Measurements from ENCODE around the gene PDIA4. TPM values are rescaled to one million over a fixed set of nuclear protein-coding genes. Genes with fewer than 3 reads are reported as not detected.
"Not testable (repeated sequence)": the region's sequence is repeated elsewhere in the genome, so short reads cannot be mapped to it uniquely, and the experiment has no call there.

Gene PDIA4
- total RNA-seq, 4 donors from 2014 or later = 33.2 to 58.1 (median 42.8) TPM

- Histone ChIP-seq H3K27ac (replicated peaks in 1 of 4) (no peak overlapping the region), H3K4me3 (no peak overlapping the region), H3K9me3 (no peaks in the 10 kb centered on the region), H3K36me3 (no peaks in the 10 kb centered on the region), H3K27me3 (no peaks in the 10 kb centered on the region), H3K4me1 (no peaks in the 10 kb centered on the region)
- intact Hi-C loops (cut with DNase I) = no loop called here
- WGBS = 91% methylated on average over 3 of the region's 3 CpGs
- no peak for DNase-seq (ENCODE audit: extremely low spot score)
- TF ChIP-seq POLR2AphosphoS5 (IDR thresholded peaks at IDR 0.05) (no peak), POLR2A (IDR thresholded peaks at IDR 0.05; ENCODE audit: low read depth) (no peak), EP300 (IDR thresholded peaks at IDR 0.05) (no peak)
- TF ChIP-seq, protein P1, sequence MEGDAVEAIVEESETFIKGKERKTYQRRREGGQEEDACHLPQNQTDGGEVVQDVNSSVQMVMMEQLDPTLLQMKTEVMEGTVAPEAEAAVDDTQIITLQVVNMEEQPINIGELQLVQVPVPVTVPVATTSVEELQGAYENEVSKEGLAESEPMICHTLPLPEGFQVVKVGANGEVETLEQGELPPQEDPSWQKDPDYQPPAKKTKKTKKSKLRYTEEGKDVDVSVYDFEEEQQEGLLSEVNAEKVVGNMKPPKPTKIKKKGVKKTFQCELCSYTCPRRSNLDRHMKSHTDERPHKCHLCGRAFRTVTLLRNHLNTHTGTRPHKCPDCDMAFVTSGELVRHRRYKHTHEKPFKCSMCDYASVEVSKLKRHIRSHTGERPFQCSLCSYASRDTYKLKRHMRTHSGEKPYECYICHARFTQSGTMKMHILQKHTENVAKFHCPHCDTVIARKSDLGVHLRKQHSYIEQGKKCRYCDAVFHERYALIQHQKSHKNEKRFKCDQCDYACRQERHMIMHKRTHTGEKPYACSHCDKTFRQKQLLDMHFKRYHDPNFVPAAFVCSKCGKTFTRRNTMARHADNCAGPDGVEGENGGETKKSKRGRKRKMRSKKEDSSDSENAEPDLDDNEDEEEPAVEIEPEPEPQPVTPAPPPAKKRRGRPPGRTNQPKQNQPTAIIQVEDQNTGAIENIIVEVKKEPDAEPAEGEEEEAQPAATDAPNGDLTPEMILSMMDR (IDR thresholded peaks at IDR 0.05) = no peak
Observed at GRCh38 chr7:149050941-149051340, 22.6 kb upstream of the PDIA4 start.

- Histone ChIP-seq H3K4me3 (no peak overlapping the region), H3K9me3 (no peaks in the 10 kb centered on the region), H3K4me1 (no peaks in the 10 kb centered on the region), H3K27ac (replicated peaks in 1 of 4) (no peak overlapping the region), H3K36me3 (no peaks in the 10 kb centered on the region), H3K27me3 (no peaks in the 10 kb centered on the region)
- TF ChIP-seq, protein P1 (IDR thresholded peaks at IDR 0.05) = no peak
- TF ChIP-seq POLR2A (IDR thresholded peaks at IDR 0.05; ENCODE audit: low read depth) = no peak
- no peak for TF ChIP-seq EP300 (IDR thresholded peaks at IDR 0.05)
- no peak for TF ChIP-seq POLR2AphosphoS5 (IDR thresholded peaks at IDR 0.05)
- DNase-seq (ENCODE audit: extremely low spot score) = no peak
- WGBS = 94% methylated on average over 3 of the region's 3 CpGs
- intact Hi-C loops (cut with DNase I) = no loop called here
Observed at GRCh38 chr7:149048805-149049204, 20.5 kb upstream of the PDIA4 start.

DNA sequence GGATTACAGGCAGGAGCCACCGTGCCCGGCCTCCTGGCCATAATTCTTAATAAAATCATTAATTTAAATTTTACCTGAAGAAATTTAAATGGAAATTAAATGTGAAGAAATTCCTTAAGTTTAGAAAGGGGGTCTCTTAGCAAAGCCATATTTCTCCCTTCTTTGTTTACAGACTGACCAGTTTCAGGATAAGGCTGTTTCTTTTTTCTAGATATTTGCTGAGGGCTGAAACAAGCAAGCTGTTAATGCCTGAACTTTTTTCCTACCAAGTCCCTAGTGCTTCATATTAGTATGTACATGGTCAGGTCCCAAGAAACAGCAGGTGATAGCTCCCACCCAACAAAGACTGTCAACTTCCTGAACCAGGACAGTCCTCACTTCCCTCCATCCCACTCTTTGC lies 18.1 kb upstream of the PDIA4 start:
- DNase-seq (ENCODE audit: extremely low spot score) = no peak
- H3K9me3 ChIP-seq = no peaks in the 10 kb centered on the region
- 89% methylated on average over 2 of the region's 2 CpGs for WGBS
- H3K4me1 ChIP-seq = no peaks in the 10 kb centered on the region
- H3K4me3 ChIP-seq = no peak overlapping the region
- intact Hi-C loops (cut with DNase I) = no loop called here
- no peaks in the 10 kb centered on the region for H3K36me3 ChIP-seq
- no peak overlapping the region for H3K27ac ChIP-seq (replicated peaks in 1 of 4)
- TF ChIP-seq POLR2AphosphoS5 (IDR thresholded peaks at IDR 0.05) (no peak), POLR2A (IDR thresholded peaks at IDR 0.05; ENCODE audit: low read depth) (no peak), EP300 (IDR thresholded peaks at IDR 0.05) (no peak)
- TF ChIP-seq, protein P1 (IDR thresholded peaks at IDR 0.05) = no peak
- no peaks in the 10 kb centered on the region for H3K27me3 ChIP-seq

DNA sequence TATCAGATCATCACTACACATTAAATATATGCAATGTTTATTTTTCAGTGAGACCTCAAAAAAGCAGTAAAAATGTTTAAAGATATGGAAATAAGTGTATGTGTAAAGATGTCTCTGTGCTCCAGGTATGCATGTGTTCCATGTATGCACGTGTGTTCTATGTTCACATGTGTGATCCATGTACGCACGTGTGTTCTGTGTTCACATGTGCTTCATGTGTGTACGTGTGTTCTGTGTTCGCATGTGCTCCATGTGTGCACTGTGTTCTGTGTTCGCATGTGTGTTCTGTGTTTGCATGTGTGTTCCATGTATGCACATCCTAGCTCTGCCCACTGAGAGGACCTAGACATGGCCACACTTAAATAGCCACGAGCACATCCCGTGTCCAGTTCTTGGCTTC lies 15.6 kb upstream of the PDIA4 start:
- WGBS = 90% methylated on average over 8 of the region's 8 CpGs
- Histone ChIP-seq H3K4me3 (no peak overlapping the region), H3K9me3 (no peaks in the 10 kb centered on the region), H3K36me3 (no peaks in the 10 kb centered on the region), H3K27me3 (no peaks in the 10 kb centered on the region), H3K27ac (replicated peaks in 1 of 4) (no peak overlapping the region), H3K4me1 (no peaks in the 10 kb centered on the region)
- intact Hi-C loops (cut with DNase I) = no loop called here
- DNase-seq (ENCODE audit: extremely low spot score) = no peak
- TF ChIP-seq POLR2AphosphoS5 (IDR thresholded peaks at IDR 0.05) (no peak), EP300 (IDR thresholded peaks at IDR 0.05) (no peak), POLR2A (IDR thresholded peaks at IDR 0.05; ENCODE audit: low read depth) (no peak)
- TF ChIP-seq, protein P1 (IDR thresholded peaks at IDR 0.05) = no peak

GRCh38 chr7:149041350-149041749 lies 13.0 kb upstream of the PDIA4 start:
- intact Hi-C loops (cut with DNase I) = no loop called here
- no peak for DNase-seq (ENCODE audit: extremely low spot score)
- no peaks in the 10 kb centered on the region for H3K27me3 ChIP-seq
- H3K36me3 ChIP-seq = no peaks in the 10 kb centered on the region
- H3K9me3 ChIP-seq = no peaks in the 10 kb centered on the region
- no peak overlapping the region for H3K27ac ChIP-seq (replicated peaks in 1 of 4)
- H3K4me3 ChIP-seq = no peak overlapping the region
- 80% methylated on average over 5 of the region's 5 CpGs for WGBS
- H3K4me1 ChIP-seq = no peaks in the 10 kb centered on the region
- TF ChIP-seq POLR2AphosphoS5 (IDR thresholded peaks at IDR 0.05) (no peak), EP300 (IDR thresholded peaks at IDR 0.05) (no peak), POLR2A (IDR thresholded peaks at IDR 0.05; ENCODE audit: low read depth) (no peak)
- TF ChIP-seq, protein P1 (IDR thresholded peaks at IDR 0.05) = no peak

DNA sequence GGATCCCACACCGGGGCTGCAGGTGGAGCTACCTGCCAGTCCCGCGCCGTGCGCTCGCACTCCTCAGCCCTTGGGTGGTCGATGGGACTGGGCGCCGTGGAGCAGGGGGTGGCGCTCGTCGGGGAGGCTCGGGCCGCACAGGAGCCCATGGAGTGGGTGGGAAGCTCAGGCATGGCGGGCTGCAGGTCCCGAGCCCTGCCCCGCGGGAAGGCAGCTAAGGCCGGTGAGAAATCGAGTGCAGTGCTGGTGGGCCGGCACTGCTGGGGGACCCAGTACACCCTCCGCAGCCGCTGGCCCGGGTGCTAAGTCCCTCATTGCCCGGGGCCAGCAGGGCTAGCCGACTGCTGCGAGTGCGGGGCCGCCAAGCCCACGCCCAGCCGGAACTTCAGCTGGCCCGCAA lies 10.3 kb upstream of the PDIA4 start:
- H3K4me1 ChIP-seq; intact Hi-C loops (cut with DNase I); H3K27me3 ChIP-seq; DNase-seq (ENCODE audit: extremely low spot score); H3K27ac ChIP-seq (replicated peaks in 1 of 4); H3K9me3 ChIP-seq; H3K4me3 ChIP-seq; H3K36me3 ChIP-seq: not testable (repeated sequence)
- 98% methylated on average over 7 of the region's 32 CpGs for WGBS
